ENCODE measurements around the gene CRK. TPM values are rescaled to one million over a fixed set of nuclear protein-coding genes. Genes with fewer than 3 reads are reported as not detected.

The CRK gene
- total and polyA plus RNA-seq, 2 of the 4 experiments (the other 2 are of a cell fraction): 57.6 to 100 TPM

- no peak overlapping the region for H2BK120ac ChIP-seq (ENCODE audit: low read depth, low read length)
- POLR2A ChIA-PET (ENCODE audit: unreplicated experiment): interaction anchor here (0.6 kb wide), 1 partner anchor 120 kb away, joined by 4 read pairs; no protein-coding TSS in a partner anchor
- no peak for ATAC-seq (ENCODE audit: low read depth)
- no peak for DNase-seq
- no peak overlapping the region for H4K91ac ChIP-seq (ENCODE audit: insufficient read depth, low read depth, low read length)
- BruUV-seq (replicated peaks): no TSS peak
- no peak overlapping the region for H3K27ac ChIP-seq (ENCODE audit: insufficient read depth, low read length)
- no CpG with 5 or more reads among the region's 10 CpGs for WGBS, 2 experiments (ENCODE audit: extremely low coverage in 2 of 2, insufficient read length in 1 of 2)
- peaks cover 100% of the 10 kb centered on the region for H4K20me1 ChIP-seq (ENCODE audit: insufficient read depth, low read length)
- H3K4me2 ChIP-seq (ENCODE audit: low read depth, low read length): no peak overlapping the region
- no peak overlapping the region for H4K5ac ChIP-seq (ENCODE audit: low read depth, low read length)
- peak overlapping the region; percentile 49; the same call in 1 of the 2 replicates for H3K23ac ChIP-seq (ENCODE audit: low read depth, low read length)
- H3K27me3 ChIP-seq (ENCODE audit: control insufficient read depth, insufficient read depth, low read length): no peaks in the 10 kb centered on the region
- no peak overlapping the region for H4K8ac ChIP-seq (ENCODE audit: low read depth in 2 of 2, low read length in 2 of 2)
- dilution Hi-C loops (cut with HindIII; ENCODE audit: low sequenced_read_pairs, unreplicated experiment): no loop called here
- no peak overlapping the region for H2AK5ac ChIP-seq (ENCODE audit: low read depth, low read length)
- peaks cover 0 to 56% of the 10 kb centered on the region in 2 experiments; a peak in 2 of 4 replicates for H3K79me1 ChIP-seq (ENCODE audit: low read depth in 1 of 2, low read length in 2 of 2)
- peaks cover 5% of the 10 kb centered on the region; the same call in 1 of the 2 replicates for H3K36me3 ChIP-seq (ENCODE audit: control insufficient read depth, insufficient read depth, low read length)
- no peak overlapping the region for H3K9ac ChIP-seq (ENCODE audit: low read depth, low read length)
- H3K4ac ChIP-seq (ENCODE audit: low read depth, low read length): no peak overlapping the region
- H2BK5ac ChIP-seq (ENCODE audit: low read depth, low read length, poor library complexity, severe bottlenecking): no peak overlapping the region
- H3K9me1 ChIP-seq (ENCODE audit: insufficient read depth, low read length): peaks cover 31% of the 10 kb centered on the region
- peaks cover 28% of the 10 kb centered on the region for H3K4me1 ChIP-seq (ENCODE audit: control insufficient read depth, insufficient read depth, low read length)
- no peak overlapping the region for H2AFZ ChIP-seq (replicated peaks; ENCODE audit: low read length, poor library complexity)
- intact Hi-C loops (cut with micrococcal nuclease): no loop called here
- CTCF ChIA-PET: interaction anchor here (1.4 kb wide), 1 partner anchor 15 kb away, joined by 6 read pairs; no protein-coding TSS in a partner anchor
- TF ChIP-seq CHD1 (IDR thresholded peaks at IDR 0.05; ENCODE audit: low read depth, low read length) (no peak), NFE2L2 (IDR thresholded peaks at IDR 0.05; ENCODE audit: low read depth, low read length) (no peak), RFX5 (IDR thresholded peaks at IDR 0.05; ENCODE audit: low read depth, low read length) (no peak), POLR2A (IDR thresholded peaks at IDR 0.05; ENCODE audit: low read depth, low read length) (no peak), RCOR1 (IDR thresholded peaks at IDR 0.05; ENCODE audit: insufficient replicate concordance, low read length) (no peak)
- in situ Hi-C loops (cut with MboI; ENCODE audit: low sequenced_read_pairs): no loop called here
- H2AK9ac ChIP-seq (replicated peaks; ENCODE audit: low read depth, low read length, poor library complexity): no peak overlapping the region
- no peak overlapping the region for H2BK15ac ChIP-seq (ENCODE audit: low read depth, low read length)
- no peak overlapping the region for H3K14ac ChIP-seq (replicated peaks; ENCODE audit: low read depth, low read length)
- no peak overlapping the region for H3K18ac ChIP-seq (ENCODE audit: low read depth, low read length)
- H2BK20ac ChIP-seq (ENCODE audit: low read depth, low read length): no peak overlapping the region
- no peaks in the 10 kb centered on the region for H3K9me3 ChIP-seq (ENCODE audit: control insufficient read depth, insufficient read depth, low read length)
- no peak overlapping the region for H3K4me3 ChIP-seq (ENCODE audit: insufficient read depth, low read depth, low read length)
- H3K56ac ChIP-seq (ENCODE audit: extremely low read depth, insufficient read depth, low read length): no peak overlapping the region
Measured at GRCh38 chr17:1379930-1380313, 76.1 kb downstream of the CRK start.
